Smooth muscle cell (in vitro differentiated cells): ENCODE measurements around the gene C2orf76. TPM values are rescaled to one million over a fixed set of nuclear protein-coding genes. Genes with fewer than 3 reads are reported as not detected.
A peak's percentile ranks its signal among the peaks of the same experiment; 100 is the strongest.

Experiments
- DNase-seq: peaks from one replicate; lab custom pipeline; 2025; ENCODE audit not compliant: unreplicated experiment; lab: John Stamatoyannopoulos, UW
- H2AFZ ChIP-seq: fragments of 200-600 bp; sonication (generic); 2 replicates; pipeline ENCODE4 v1.6.0; 2016; ENCODE audit warnings: antibody characterized with exemption, low read depth, mild to moderate bottlenecking
- H3F3A ChIP-seq: fragments of 200-600 bp; sonication (generic); 2 replicates; pipeline ENCODE4 v1.6.0; 2017; ENCODE audit warnings: antibody characterized with exemption, low read depth
- H3K27ac ChIP-seq: fragments of 200-600 bp; sonication (generic); 2 replicates; pipeline ENCODE4 v1.5.1; 2016; ENCODE audit warnings: low read depth, mild to moderate bottlenecking
- H3K27me3 ChIP-seq: fragments of 200-600 bp; sonication (generic); 2 replicates; pipeline ENCODE4 v1.6.1; 2016; ENCODE audit warnings: low read depth, mild to moderate bottlenecking
- H3K36me3 ChIP-seq: fragments of 200-600 bp; sonication (generic); 2 replicates; pipeline ENCODE4 v1.5.1; 2016; ENCODE audit warnings: low read depth
- H3K4me1 ChIP-seq: fragments of 200-600 bp; sonication (generic); 2 replicates; pipeline ENCODE4 v1.5.1; 2016; ENCODE audit warnings: low read depth
- H3K4me2 ChIP-seq: fragments of 200-600 bp; sonication (generic); 2 replicates; pipeline ENCODE4 v1.6.0; 2016; ENCODE audit warnings: mild to moderate bottlenecking
- H3K4me3 ChIP-seq: fragments of 200-600 bp; sonication (generic); 2 replicates; pipeline ENCODE4 v1.5.1; 2016; ENCODE audit warnings: mild to moderate bottlenecking
- H3K79me2 ChIP-seq: fragments of 200-600 bp; sonication (generic); 2 replicates; pipeline ENCODE4 v1.6.0; 2016; ENCODE audit warnings: low read depth, mild to moderate bottlenecking
- H3K9ac ChIP-seq: fragments of 200-600 bp; sonication (generic); 2 replicates; pipeline ENCODE4 v1.6.0; 2016; ENCODE audit warnings: low read depth
- H3K9me3 ChIP-seq: fragments of 200-600 bp; sonication (generic); replicated peaks from 2 replicates; pipeline ENCODE4 v1.5.1; 2016; ENCODE audit warnings: low read depth
- H4K20me1 ChIP-seq: fragments of 200-600 bp; sonication (generic); 2 replicates; pipeline ENCODE4 v1.6.0; 2016; ENCODE audit warnings: low read depth
- CTCF ChIP-seq: fragments of 200-600 bp; sonication (generic); IDR thresholded peaks from 2 replicates; pipeline ENCODE4 v1.5.1; 2017; ENCODE audit warnings: borderline replicate concordance, mild to moderate bottlenecking, antibody characterized with exemption; ENCODE audit not compliant: insufficient read depth, poor library complexity, severe bottlenecking
- whole genome bisulfite sequencing: methylation state at CpG from one replicate; pipeline ENCODE4 v1.1.7; 2016; ENCODE audit warnings: low lambda C conversion rate; 5-methylcytosine and 5-hydroxymethylcytosine counted together
- polyA plus RNA-seq: library from polyadenylated mRNA; unstranded; fragments of >200 nt; fragmentation: Nextera tagmentation; extraction: Ambion mirVana; gene quantifications from 2 replicates; pipeline ENCODE4 v1.2.1, GENCODE V29; 2016
- total RNA-seq: library from RNA; depleted of rRNA; stranded (reverse); fragments of >200 nt; gene quantifications from 2 replicates; pipeline ENCODE4 v1.2.3, GENCODE V29; 2014

The C2orf76 gene
- total and polyA plus RNA-seq, 2 experiments from 2014 or later = 16.0 to 30.2 TPM

- H3K4me1 ChIP-seq = peaks cover 21% of the 10 kb centered on the region
- 4% methylated on average over 29 of the region's 32 CpGs for WGBS
- H3K27me3 ChIP-seq = no peaks in the 10 kb centered on the region
- no peaks in the 10 kb centered on the region for H3K9me3 ChIP-seq
- no peak for TF ChIP-seq CTCF
- peak overlapping the region; percentile 69 for H3K4me3 ChIP-seq
- no peaks in the 10 kb centered on the region for H3F3A ChIP-seq
- H3K36me3 ChIP-seq = peaks cover 11% of the 10 kb centered on the region
- peak overlapping the region; percentile 64 for H3K9ac ChIP-seq
- H2AFZ ChIP-seq = peak overlapping the region; percentile 95
- peaks cover 23% of the 10 kb centered on the region for H4K20me1 ChIP-seq
- peak overlapping the region; percentile 89 for H3K4me2 ChIP-seq
- peak; percentile 55 for DNase-seq
- H3K27ac ChIP-seq = peak overlapping the region; percentile 38
- peaks cover 34% of the 10 kb centered on the region for H3K79me2 ChIP-seq
Measured at GRCh38 chr2:119367472-119368099, 952 bp upstream of the C2orf76 start.

- H3K9ac ChIP-seq = peak overlapping the region; percentile 55
- no peak for TF ChIP-seq CTCF
- H3F3A ChIP-seq = no peaks in the 10 kb centered on the region
- no peaks in the 10 kb centered on the region for H3K9me3 ChIP-seq
- H4K20me1 ChIP-seq = peaks cover 23% of the 10 kb centered on the region
- WGBS = 3% methylated on average over 17 of the region's 17 CpGs
- H3K36me3 ChIP-seq = peaks cover 6% of the 10 kb centered on the region
- no peaks in the 10 kb centered on the region for H3K27me3 ChIP-seq
- no peak for DNase-seq
- peak overlapping the region; percentile 69 for H3K4me3 ChIP-seq
- H3K4me1 ChIP-seq = peaks cover 21% of the 10 kb centered on the region
- H3K4me2 ChIP-seq = peak overlapping the region; percentile 89
- H2AFZ ChIP-seq = peak overlapping the region; percentile 95
- peak overlapping the region; percentile 38 for H3K27ac ChIP-seq
- H3K79me2 ChIP-seq = peaks cover 34% of the 10 kb centered on the region
Measured at GRCh38 chr2:119366161-119366648, 429 bp downstream of the C2orf76 start.

GRCh38 chr2:119365436-119365835 is 1.2 kb downstream of the C2orf76 start:
- H3K9me3 ChIP-seq = no peaks in the 10 kb centered on the region
- no peak overlapping the region for H2AFZ ChIP-seq
- peaks cover 2% of the 10 kb centered on the region for H3K36me3 ChIP-seq
- H3K4me1 ChIP-seq = peaks cover 21% of the 10 kb centered on the region
- peaks cover 23% of the 10 kb centered on the region for H4K20me1 ChIP-seq
- no peak for TF ChIP-seq CTCF
- DNase-seq = no peak
- H3F3A ChIP-seq = no peaks in the 10 kb centered on the region
- WGBS = 43% methylated on average over 6 of the region's 6 CpGs
- peak overlapping the region; percentile 69 for H3K4me3 ChIP-seq
- H3K79me2 ChIP-seq = peaks cover 34% of the 10 kb centered on the region
- H3K27ac ChIP-seq = no peak overlapping the region
- H3K9ac ChIP-seq = no peak overlapping the region
- peak overlapping the region; percentile 89 for H3K4me2 ChIP-seq
- no peaks in the 10 kb centered on the region for H3K27me3 ChIP-seq

- no peaks in the 10 kb centered on the region for H3K36me3 ChIP-seq
- no peak overlapping the region for H3K9ac ChIP-seq
- no peak overlapping the region for H2AFZ ChIP-seq
- H4K20me1 ChIP-seq = peaks cover 20% of the 10 kb centered on the region
- TF ChIP-seq CTCF = no peak
- H3K4me3 ChIP-seq = peak overlapping the region; percentile 69
- H3F3A ChIP-seq = no peaks in the 10 kb centered on the region
- no peak for DNase-seq
- H3K9me3 ChIP-seq = no peaks in the 10 kb centered on the region
- H3K27me3 ChIP-seq = no peaks in the 10 kb centered on the region
- peaks cover 21% of the 10 kb centered on the region for H3K4me1 ChIP-seq
- peak overlapping the region; percentile 89 for H3K4me2 ChIP-seq
- peaks cover 34% of the 10 kb centered on the region for H3K79me2 ChIP-seq
- 96% methylated on average over 6 of the region's 6 CpGs for WGBS
- no peak overlapping the region for H3K27ac ChIP-seq
Measured at GRCh38 chr2:119364798-119365197, 1.8 kb downstream of the C2orf76 start.
